OCI-LY3 (cell line): Measurements from ENCODE around the gene UGT2B28.

Experiments
- CTCF ChIP-seq: fragments of 200-600, 300-600 bp; sonication (generic); IDR thresholded peaks from 2 replicates; pipeline ENCODE4 v1.5.1; 2014; ENCODE audit warnings: antibody characterized with exemption, low read length, low read depth
- EZH2phosphoT487 ChIP-seq: fragments of 200-600 bp; shearing (Covaris generic); IDR thresholded peaks from 2 replicates; pipeline ENCODE4 v1.6.1; 2018; ENCODE audit warnings: antibody characterized with exemption, mixed run types, low read depth

- no peak for TF ChIP-seq CTCF
- no peak for TF ChIP-seq EZH2phosphoT487
Observed at GRCh38 chr4:69323284-69323683, 43.0 kb downstream of the UGT2B28 start.
